ENCODE data around the gene PXN.

DNA sequence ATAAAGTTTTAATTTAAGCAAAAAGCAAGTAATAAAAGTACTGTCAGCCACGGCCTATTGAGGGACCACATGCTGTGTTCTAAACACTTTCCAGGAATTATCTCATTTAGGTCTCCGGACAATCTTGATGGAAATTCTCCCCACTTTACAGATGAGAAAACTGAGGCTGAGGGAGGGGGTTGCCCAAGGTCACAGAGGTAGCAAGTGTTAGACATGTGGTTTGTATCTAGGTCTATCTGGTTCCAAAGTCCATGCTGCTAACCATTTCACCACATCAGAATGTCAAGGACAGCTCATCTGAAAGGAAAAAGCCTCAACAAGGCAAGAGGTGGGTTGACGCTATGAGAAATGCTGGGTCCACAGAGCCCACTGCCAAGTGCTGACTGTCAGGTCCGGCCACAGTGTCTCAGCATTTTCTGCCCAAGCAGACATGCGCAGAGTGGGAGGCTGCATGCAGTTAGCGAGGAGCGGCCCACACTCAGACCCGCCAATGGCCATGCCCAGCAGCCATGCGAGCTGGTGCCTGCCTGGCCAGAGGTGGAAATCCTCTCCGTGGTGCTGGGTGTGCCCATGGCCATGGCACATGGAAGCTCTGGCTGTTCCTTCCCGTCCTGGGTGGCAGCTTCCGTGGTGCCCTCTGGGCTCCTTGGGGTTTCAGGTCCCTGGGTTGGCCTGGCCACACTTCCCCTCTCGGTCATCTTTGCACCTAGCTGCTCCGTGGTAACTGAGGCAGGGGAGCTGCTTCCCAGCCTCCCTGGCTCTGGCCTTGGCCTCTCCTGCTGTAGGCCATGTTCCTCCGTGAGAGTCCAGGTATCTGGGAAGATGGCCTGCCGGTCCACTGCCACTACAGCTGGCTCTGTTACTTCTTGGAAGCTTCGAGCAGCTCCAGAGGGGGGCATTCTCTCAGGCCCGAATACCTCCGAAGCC lies 46.6 kb downstream of the PXN start:
- TF ChIP-seq, protein P1, sequence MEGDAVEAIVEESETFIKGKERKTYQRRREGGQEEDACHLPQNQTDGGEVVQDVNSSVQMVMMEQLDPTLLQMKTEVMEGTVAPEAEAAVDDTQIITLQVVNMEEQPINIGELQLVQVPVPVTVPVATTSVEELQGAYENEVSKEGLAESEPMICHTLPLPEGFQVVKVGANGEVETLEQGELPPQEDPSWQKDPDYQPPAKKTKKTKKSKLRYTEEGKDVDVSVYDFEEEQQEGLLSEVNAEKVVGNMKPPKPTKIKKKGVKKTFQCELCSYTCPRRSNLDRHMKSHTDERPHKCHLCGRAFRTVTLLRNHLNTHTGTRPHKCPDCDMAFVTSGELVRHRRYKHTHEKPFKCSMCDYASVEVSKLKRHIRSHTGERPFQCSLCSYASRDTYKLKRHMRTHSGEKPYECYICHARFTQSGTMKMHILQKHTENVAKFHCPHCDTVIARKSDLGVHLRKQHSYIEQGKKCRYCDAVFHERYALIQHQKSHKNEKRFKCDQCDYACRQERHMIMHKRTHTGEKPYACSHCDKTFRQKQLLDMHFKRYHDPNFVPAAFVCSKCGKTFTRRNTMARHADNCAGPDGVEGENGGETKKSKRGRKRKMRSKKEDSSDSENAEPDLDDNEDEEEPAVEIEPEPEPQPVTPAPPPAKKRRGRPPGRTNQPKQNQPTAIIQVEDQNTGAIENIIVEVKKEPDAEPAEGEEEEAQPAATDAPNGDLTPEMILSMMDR (conservative IDR thresholded peaks at IDR 0.05; ENCODE audit: low read depth in 2 of 2), result no peak
- TF ChIP-seq POLR2AphosphoS5 (IDR thresholded peaks at IDR 0.05; ENCODE audit: low read depth), result no peak
- TF ChIP-seq JUNB (IDR thresholded peaks at IDR 0.05; ENCODE audit: unreplicated experiment), result no peak
- TF ChIP-seq STAT1 (IDR thresholded peaks at IDR 0.05; ENCODE audit: unreplicated experiment), result no peak
- no peak for TF ChIP-seq ETS1 (IDR thresholded peaks at IDR 0.05)
- TF ChIP-seq EZH2 (IDR thresholded peaks at IDR 0.05; ENCODE audit: low read depth, unreplicated experiment), result no peak

Data from GM23338 (cell line).